ENCODE data around the gene SERAC1. TPM values are rescaled to one million over a fixed set of nuclear protein-coding genes. Genes with fewer than 3 reads are reported as not detected.

Gene SERAC1
- total RNA-seq, 1 donor from 2014 or later: 9.5 TPM

- no peaks in the 10 kb centered on the region for H3K27me3 ChIP-seq (ENCODE audit: control insufficient read depth, insufficient read depth, low read length)
- no peak overlapping the region for H3K4me3 ChIP-seq (ENCODE audit: low read depth, low read length)
- DNase-seq (ENCODE audit: low read depth): no peak
- TF ChIP-seq CTCF (IDR thresholded peaks at IDR 0.05; ENCODE audit: insufficient read depth, low read length, poor library complexity, severe bottlenecking): no peak
- H3K36me3 ChIP-seq (ENCODE audit: control insufficient read depth, insufficient read depth, low read length): peaks cover 2% of the 10 kb centered on the region
These were observed 106.7 kb downstream of the SERAC1 start for GRCh38 chr6:158061361-158061708.

- H3K36me3 ChIP-seq (ENCODE audit: control insufficient read depth, insufficient read depth, low read length): peaks cover 2% of the 10 kb centered on the region
- no peak for TF ChIP-seq CTCF (IDR thresholded peaks at IDR 0.05; ENCODE audit: insufficient read depth, low read length, poor library complexity, severe bottlenecking)
- no peak for DNase-seq (ENCODE audit: low read depth)
- H3K4me3 ChIP-seq (ENCODE audit: low read depth, low read length): no peak overlapping the region
- no peaks in the 10 kb centered on the region for H3K27me3 ChIP-seq (ENCODE audit: control insufficient read depth, insufficient read depth, low read length)
These were observed 107.4 kb downstream of the SERAC1 start for GRCh38 chr6:158060455-158061360.

Other genes starting within 250 kb of the SERAC1 start
- 14.3 and 14.4 TPM in 2 replicates for gene SYNJ2, start 186.4 kb downstream of the SERAC1 start, total RNA-seq
- 3.4 and 7.6 TPM in 2 replicates for gene GTF2H5, start 88 bp upstream of the SERAC1 start, total RNA-seq
- gene TULP4, start 144.2 kb upstream of the SERAC1 start, total RNA-seq: 104 and 105 TPM in 2 replicates